BE2C (cell line): ENCODE results near the gene ATXN7L1.
"Not testable (repeated sequence)": the region's sequence is repeated elsewhere in the genome, so short reads cannot be mapped to it uniquely, and the experiment has no call there.

ENCODE experiments used
- DNase-seq: peaks from one replicate; pipeline ENCODE4 v3.0.0-alpha.2; 2020
- H3K27me3 ChIP-seq: fragments of 250-450 bp; sonication (Bioruptor Pico); 2 replicates; pipeline ENCODE4 v1.5.1; 2020; ENCODE audit warnings: mild to moderate bottlenecking
- H3K36me3 ChIP-seq: fragments of 250-450 bp; sonication (Bioruptor Pico); 2 replicates; pipeline ENCODE4 v1.5.1; 2020; ENCODE audit warnings: mild to moderate bottlenecking
- H3K4me1 ChIP-seq: fragments of 250-450 bp; sonication (Bioruptor Pico); 2 replicates; pipeline ENCODE4 v1.5.1; 2020
- H3K4me3 ChIP-seq: 2 replicates; pipeline ENCODE4 v1.5.1; 2011; ENCODE audit warnings: low read depth, low read length
- H3K9me3 ChIP-seq: fragments of 250-450 bp; sonication (Bioruptor Pico); 2 replicates; pipeline ENCODE4 v1.5.1; 2020
- CTCF ChIP-seq: IDR thresholded peaks from 2 replicates; pipeline ENCODE4 v1.5.1; 2012; ENCODE audit warnings: mild to moderate bottlenecking, low read depth, low read length

ATXN7L1 gene

GRCh38 chr7:105705427-105705826 is 171.0 kb downstream of the ATXN7L1 start:
- no peaks in the 10 kb centered on the region for H3K36me3 ChIP-seq
- no peaks in the 10 kb centered on the region for H3K4me1 ChIP-seq
- no peak for TF ChIP-seq CTCF
- H3K4me3 ChIP-seq, result no peak overlapping the region
- H3K27me3 ChIP-seq, result no peaks in the 10 kb centered on the region
- H3K9me3 ChIP-seq, result no peaks in the 10 kb centered on the region
- DNase-seq, result no peak

GRCh38 chr7:105703207-105703930 is 173.0 kb downstream of the ATXN7L1 start:
- no peaks in the 10 kb centered on the region for H3K36me3 ChIP-seq
- H3K4me1 ChIP-seq, result no peaks in the 10 kb centered on the region
- no peak for TF ChIP-seq CTCF
- H3K27me3 ChIP-seq, result no peaks in the 10 kb centered on the region
- no peaks in the 10 kb centered on the region for H3K9me3 ChIP-seq
- no peak overlapping the region for H3K4me3 ChIP-seq
- DNase-seq, result no peak

- H3K36me3 ChIP-seq, result no peaks in the 10 kb centered on the region; the same call in 1 of the 2 replicates
- H3K4me1 ChIP-seq, result no peaks in the 10 kb centered on the region
- no peak for DNase-seq
- H3K4me3 ChIP-seq, result no peak overlapping the region
- H3K27me3 ChIP-seq, result no peaks in the 10 kb centered on the region
- no peaks in the 10 kb centered on the region for H3K9me3 ChIP-seq
- no peak for TF ChIP-seq CTCF
Measured at GRCh38 chr7:105699568-105700236, 176.7 kb downstream of the ATXN7L1 start.

GRCh38 chr7:105698531-105698930 is 177.9 kb downstream of the ATXN7L1 start:
- H3K4me3 ChIP-seq, result no peak overlapping the region
- TF ChIP-seq CTCF, result no peak

GRCh38 chr7:105697753-105698152 is 178.6 kb downstream of the ATXN7L1 start:
- TF ChIP-seq CTCF, result no peak
- H3K4me1 ChIP-seq, result no peaks in the 10 kb centered on the region
- no peak overlapping the region for H3K4me3 ChIP-seq
- no peaks in the 10 kb centered on the region for H3K9me3 ChIP-seq
- no peak for DNase-seq
- no peaks in the 10 kb centered on the region for H3K27me3 ChIP-seq
- H3K36me3 ChIP-seq, result no peaks in the 10 kb centered on the region; the same call in 1 of the 2 replicates

More at GRCh38 chr7:105698531-105698930, 177.9 kb downstream of the ATXN7L1 start:
- Histone ChIP-seq H3K36me3 (no peaks in the 10 kb centered on the region; the same call in 1 of the 2 replicates), H3K9me3 (no peaks in the 10 kb centered on the region), H3K4me1 (no peaks in the 10 kb centered on the region), H3K27me3 (no peaks in the 10 kb centered on the region)
- DNase-seq, result no peak

GRCh38 chr7:105697169-105697568 is 179.2 kb downstream of the ATXN7L1 start:
- DNase-seq, H3K36me3 ChIP-seq, H3K4me3 ChIP-seq, H3K4me1 ChIP-seq, H3K9me3 ChIP-seq, H3K27me3 ChIP-seq: not testable (repeated sequence)
